NT2/D1 (cell line): ENCODE measurements around the gene TBX5.

Source experiments
- SUZ12 ChIP-seq: IDR thresholded peaks from 2 replicates; pipeline ENCODE4 v1.6.1; 2011; ENCODE audit not compliant: insufficient read length, insufficient read depth; ENCODE audit errors: extremely low read depth
- YY1 ChIP-seq: IDR thresholded peaks from 2 replicates; pipeline ENCODE4 v1.6.1; 2011; ENCODE audit not compliant: insufficient read length, insufficient read depth
- ZNF274 ChIP-seq: IDR thresholded peaks from 2 replicates; pipeline ENCODE4 v1.6.1; 2011; ENCODE audit warnings: mild to moderate bottlenecking, low read depth, low read length

GRCh38 chr12:114343585-114344302 lies 62.2 kb downstream of the TBX5 start:
- TF ChIP-seq ZNF274 = no peak
- no peak for TF ChIP-seq SUZ12
- TF ChIP-seq YY1 = no peak
